Measurements from ENCODE around the gene HIVEP3.

HIVEP3 gene

DNA sequence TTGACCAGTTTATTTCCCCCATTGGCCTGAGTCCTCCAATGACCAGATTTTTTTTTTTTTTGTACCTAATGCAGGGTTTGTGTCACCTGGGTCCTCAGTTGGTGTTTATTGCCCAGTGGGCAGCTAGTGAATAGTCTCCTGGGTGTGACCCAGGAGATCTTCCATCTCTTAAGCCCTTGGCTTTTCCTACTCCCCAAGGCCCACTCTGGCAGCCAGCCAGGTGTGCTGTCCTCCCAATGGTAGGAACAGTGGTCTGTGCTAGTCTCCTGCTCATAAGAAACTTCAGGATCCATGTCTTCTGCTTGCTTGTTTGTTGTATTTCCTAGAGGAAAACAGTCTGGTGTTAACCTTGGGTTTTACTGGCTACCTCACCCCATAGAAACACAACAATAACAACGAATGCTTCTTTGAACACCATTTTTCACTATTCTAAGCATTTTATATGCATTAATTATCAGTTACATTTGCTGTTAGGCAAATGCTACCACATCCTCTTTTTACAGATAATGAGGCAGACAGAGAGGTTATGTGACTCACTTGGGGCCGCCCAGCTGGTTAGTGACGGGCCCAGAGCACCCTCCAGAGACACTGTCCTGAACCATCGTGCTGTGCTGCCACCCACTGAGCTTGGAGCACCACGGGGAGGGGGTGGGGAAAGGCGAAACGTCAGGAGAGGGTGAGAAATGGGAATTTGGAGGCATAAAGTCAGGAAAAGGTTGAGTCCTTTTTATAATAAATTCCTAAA, 107.5 kb downstream of the HIVEP3 start:
- DNase-seq = no peak

DNA sequence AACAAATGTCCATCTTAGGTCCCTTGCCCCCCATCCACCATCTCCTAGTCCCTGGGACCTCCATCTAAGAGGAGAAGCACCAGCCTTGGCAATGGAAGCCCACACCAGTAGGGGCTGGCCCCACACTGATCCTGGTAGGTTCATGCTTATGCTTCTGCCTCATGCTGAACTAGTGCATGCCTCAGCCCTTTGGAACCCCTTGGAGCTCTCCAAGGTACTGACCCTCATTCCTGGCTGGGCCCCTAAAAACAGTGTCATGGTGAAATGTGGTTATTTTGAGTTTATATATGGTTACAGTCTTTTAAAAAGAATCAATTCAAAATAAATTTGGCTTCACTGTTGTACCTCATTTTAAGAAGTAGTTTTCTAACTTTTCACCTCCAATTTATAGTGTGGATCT, 108.3 kb downstream of the HIVEP3 start:
- no peak for DNase-seq

DNA sequence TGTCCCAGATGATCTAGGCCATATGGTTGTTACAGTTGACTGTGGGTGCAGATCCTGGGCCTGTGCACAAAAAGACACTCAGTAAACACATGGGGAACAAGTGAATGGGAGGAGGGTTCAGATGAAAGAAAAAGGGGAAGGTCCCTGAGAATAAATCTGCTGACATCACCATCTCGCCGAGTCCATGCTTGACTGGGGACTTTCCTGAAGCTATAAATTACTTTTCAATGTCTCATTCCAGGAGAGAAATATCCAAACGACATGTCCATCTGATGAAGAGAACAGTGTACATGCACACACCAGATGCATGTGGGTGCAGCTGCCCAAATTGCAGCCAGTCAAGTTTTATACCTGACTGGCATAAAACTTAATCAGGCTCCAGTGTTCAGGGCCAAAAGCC, 109.0 kb downstream of the HIVEP3 start:
- no peak for DNase-seq

DNA sequence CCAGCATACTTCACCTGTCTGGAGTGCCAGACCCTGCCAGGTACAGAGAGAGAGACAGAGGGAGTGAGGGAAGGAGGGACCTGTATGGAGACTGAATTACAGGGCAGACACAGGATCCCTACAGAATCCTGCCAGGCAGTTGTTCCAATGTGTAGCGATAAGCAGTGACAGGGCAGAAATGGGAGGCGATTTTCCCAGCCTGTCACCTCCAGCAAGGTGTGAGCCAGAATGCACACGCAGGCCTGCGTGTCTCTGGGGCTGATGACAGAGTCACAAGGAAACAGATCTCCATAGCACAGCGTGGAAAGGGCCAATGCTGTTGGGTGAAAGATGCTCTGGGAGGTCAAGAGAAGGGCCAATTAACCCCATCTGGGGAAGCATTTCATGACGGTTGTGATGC, 111.3 kb downstream of the HIVEP3 start:
- no peak for DNase-seq

DNA sequence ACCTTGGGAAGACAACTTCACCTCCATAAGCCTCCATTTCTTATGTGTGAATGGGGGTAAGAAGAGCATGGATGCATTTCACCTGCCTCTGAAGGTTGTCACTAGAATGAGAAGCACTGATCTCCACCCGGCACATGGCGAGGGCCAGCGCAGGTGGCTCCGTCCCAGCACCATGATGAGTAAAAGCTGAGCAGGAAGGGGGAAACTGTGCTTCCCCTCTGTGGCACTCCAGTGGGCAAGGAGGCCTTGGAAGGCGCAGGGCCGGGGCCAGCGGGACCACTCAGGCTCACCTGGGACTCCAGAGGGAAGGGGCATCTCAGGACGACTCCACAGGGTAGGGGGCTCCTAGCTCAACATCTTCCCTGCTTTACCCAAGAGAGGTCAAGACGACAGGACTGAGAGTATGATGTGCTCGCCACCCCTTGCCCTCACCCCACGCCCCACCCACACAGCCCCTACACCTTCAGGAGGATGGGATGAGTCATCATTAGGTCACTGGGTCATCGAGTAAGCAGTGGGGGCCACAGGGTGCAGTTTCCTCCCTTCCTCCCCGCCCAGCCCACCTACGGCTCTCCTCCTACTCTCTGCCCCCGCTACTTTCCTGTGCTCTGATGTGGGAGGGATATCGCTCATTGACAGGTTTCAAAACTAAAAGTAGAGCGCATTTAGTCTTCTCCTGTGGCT, 112.1 kb downstream of the HIVEP3 start:
- DNase-seq = no peak

DNA sequence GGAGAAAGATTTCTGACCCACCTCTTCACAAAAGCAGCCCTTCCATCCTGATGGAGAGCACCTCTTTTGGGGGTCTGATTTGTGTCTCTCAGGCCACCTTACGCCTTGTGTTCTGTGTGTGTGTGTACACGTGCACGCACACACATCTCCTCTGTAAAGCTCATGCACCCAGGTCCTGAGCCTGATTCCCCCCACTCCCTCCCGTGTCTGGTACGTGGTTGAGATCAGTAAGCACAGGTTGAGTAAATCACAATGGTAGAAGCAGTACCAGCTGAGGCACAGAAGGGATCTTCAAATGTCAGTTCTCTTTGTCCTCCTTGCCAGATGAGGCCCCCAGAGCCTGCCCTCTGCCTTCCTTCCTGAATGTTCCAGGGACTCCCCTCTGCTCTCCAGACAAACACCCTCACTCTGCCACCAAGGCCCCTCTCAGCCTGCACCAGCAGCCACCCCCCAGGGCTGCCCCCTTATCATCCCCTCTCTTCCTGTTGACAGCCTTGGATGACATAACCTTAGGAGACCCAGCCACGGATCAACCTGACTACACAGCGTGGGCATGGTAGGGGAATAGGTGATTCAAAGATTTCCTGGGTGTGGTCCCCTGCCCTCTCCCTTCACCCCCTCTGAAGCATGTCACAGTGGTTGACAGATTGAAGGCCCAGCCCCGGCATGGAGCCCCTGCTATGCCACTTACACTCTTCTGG, 112.8 kb downstream of the HIVEP3 start:
- DNase-seq = no peak

DNA sequence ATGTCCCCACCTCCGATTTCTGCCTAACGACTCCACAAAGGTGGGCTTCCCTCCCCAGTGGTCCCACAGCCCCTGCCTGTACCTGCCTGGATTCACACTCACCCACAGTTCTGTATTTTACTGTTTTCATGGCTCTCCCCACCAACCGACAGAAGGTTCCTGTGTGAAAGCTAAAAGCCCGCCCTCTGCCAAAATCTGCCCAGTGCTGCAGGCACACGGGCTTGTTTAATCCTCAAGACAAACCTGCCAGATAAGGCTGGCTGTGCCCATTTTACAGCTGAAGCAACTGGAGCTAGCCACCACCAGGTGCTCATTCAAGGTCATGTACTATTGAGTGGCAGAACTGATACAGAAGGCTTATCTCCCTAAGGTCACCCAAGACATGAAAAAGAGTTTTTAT, 114.5 kb downstream of the HIVEP3 start:
- DNase-seq = no peak

DNA sequence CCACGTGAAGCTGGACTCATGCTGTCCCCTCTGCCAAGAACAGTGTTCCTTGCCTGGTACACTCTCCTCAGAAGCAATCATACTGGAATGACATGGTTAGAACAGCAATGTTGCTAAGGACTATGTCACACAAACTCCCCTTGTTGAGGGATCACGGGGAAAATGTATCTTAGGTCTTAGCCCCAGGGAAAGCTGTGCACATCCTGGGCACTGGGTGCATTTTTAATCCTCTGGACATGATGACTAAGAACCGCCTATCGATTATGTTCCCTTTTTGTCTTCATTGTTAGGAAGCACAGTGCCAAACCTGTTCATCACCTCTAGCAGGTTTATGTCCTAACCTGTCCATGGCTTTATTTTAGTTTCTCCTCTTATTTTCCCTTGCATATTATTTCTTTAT, 115.1 kb downstream of the HIVEP3 start:
- DNase-seq = no peak

DNA sequence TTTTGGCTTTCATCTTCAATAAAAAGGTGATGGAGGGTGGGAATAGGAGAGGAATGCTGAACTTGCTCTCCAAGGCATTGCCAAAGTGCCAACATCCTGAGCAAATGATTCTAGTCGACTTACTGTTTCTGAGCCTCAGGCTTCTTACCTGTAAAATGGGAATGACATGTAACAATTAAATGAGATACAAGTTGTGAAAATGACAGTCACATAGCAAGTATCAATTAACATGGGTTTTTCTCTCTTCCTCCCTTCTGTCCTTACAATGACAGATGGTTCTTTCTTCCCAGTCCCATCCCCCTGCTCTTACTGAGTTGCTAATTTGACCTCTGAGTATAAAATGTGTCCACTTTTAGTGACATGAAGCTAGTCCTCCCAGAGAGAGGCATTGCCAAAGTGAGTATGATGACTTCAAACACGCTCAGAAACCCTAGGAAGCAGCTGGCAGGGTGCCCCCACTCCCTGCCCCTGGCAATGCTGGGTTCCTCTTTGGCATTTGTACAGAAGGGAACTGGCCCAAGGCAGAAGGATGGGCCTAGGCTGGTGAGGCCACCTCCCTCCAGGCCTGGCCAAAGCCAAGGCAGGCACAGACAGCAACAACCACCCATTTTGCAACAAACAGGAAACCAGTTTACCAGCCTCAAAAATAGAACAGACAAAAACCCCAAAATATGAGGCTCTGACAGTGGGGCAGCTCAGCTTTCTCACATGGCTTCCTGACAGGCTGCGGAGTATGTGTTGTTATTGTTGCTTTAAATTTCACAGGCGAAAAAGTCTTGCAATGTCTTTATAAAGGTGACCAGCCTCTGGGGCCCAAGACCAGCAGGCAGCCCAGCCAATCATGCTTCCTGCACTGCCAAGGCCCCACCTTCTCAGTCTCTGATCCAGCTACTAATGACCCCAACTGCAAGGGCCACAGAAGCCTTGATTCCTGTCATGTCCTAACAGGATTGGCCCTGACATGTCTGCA, 115.9 kb downstream of the HIVEP3 start:
- DNase-seq = no peak

DNA sequence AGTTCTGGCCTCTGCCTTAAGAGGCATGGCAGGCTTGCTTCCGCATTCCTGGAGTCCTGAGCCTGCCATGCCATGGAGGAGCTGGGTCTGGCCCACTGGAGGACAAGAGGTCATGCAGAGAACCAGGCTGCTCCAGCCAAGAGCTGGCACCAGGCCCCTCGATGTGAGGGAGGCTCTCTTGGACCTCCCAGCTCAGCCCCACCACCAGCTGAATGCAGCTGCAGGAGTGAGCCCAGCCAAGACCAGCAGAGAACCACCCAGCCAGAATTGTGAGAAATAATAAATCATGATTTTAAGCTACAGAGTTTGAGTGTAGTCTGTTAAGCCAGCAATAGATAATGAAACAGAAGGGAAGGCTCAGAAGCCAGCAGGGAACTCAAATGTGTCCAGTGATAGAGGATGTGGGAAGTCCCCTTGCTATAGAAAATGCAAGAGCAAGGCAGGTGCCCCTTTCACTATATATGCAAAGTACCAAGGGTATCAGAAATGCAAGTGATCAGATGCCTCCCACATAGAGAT, 118.4 kb downstream of the HIVEP3 start:
- DNase-seq = no peak

DNA sequence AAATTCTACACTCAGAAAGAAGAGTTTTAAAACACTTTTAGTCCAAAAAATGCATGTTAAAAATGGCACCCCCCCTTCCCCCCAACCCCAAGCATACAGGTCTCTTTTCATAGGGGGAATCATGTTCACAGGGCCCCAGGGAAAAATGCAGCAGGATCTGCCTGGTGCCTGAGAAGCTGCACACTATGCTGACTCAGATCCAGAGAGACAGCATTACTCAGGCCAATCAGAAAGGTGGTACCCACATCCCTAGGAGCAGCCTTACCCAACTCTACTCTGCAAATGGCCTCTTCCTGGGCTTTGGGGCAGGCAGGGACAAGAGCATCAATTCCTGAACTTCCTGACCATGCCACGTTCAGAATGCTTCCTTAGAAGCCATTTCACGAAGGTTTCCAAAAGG, 119.0 kb downstream of the HIVEP3 start:
- no peak for DNase-seq

DNA sequence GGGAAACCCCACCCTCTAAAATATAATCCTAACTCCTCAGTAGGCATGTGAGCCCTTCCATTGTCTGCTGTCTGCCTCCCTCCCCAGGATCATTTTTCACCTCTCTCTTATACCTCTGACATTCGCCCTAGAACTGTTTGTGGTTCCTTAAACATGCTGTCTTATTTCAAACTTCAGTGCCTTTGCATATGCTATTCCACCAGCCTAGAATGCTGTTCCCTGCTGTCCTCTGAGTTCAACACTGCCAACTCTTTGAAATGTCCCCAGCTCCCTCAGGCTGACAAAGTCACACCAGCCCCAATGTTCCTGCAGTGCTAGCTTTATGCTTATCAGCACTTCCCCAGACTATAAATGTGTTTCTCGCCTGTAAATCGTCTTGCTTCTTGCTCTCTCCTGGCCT, 119.5 kb downstream of the HIVEP3 start:
- no peak for DNase-seq

DNA sequence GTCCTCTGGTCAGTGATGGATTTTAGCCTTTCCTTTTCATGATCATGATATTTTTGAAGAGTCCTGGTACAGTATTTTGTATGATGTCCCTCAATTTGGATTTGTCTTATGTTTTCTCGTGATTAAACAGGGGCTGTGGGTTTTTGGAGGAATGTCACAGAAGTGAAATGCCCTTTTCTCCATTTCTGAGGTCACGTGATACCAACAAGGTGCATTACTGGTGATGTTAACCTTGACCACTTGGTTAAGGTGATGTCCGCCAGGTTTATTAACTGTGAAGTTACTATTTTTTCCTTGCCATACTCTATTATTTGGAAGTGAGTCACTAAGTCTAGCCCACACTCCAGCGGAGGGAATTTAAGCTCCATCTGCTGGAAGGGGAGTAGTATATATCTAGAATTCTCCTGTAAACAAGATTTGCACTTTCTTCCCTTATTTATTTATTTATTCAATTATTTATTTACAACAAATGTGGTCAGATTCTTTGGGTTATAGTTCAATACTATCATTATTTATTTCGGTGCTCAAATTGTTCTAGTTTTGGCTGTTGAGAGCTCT, 123.4 kb downstream of the HIVEP3 start:
- DNase-seq = no peak

DNA sequence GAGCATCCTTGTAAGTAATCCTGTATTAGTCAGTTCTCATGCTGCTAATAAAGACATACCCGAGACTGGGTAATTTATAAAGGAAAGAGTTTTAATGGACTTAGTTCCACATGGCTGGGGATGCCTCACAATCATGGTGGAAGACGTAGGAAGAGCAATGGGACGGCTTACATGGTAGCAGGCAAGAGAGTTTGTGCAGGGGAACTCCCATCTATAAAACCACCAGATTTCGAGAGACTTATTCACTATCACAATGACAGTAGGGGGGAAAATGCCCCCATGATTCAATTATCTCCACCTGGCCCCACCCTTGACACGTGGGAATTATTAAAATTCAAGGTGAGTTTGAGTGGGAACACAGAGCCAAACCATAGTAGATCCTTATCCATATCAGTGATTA, 124.7 kb downstream of the HIVEP3 start:
- DNase-seq = no peak

DNA sequence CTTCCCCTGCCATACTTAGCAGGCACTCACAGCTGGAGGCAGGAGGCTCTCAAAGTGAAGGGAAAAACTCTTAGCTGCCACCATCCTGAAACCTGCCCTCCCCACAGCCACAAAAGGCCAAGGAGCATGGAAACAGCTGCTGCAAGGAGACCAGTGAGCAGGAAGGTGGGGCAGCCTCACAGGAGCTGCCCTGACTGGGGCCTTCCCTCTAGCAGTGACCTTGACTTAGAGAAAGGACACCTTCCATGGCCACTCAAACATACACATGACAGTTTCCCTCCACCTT, 126.3 kb downstream of the HIVEP3 start:
- no peak for DNase-seq

DNA sequence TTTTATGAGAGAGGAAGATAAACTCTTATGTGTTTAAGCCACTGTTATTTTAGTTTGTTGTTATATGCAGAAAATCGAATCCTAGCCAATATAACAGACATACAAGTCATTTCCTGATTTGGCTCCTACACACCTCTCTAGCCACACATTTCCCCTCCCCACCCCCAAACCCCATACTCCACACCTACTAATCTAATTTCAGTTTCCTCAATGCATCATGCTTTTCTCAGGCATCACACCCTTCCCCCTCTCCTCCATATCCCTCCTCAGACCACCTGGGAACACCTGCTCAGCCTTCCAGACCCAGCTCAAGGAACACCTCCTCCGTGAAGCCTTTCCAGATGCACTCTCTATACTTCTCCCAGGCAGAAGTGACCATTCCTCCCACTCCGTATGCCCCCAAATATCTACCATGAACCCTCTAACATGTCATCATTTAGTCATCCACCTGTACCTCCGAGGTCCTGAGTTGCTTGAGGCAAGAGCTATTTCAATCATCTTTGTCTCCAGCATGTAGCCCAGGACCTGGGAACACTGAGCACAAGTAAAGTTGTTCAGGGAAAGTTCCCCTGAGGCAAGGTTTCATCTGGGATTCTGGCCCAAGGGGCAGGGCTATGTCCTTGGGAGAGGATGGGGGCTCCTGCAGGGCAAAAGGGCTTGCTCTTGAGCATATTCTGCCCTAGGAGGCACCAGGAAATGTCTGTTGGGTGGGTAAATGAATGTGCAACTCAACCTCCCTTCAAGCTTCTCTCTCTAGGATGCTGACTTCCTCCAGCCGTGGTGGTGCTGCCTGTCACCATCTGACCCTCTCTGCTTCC, 126.8 kb downstream of the HIVEP3 start:
- DNase-seq = no peak

DNA sequence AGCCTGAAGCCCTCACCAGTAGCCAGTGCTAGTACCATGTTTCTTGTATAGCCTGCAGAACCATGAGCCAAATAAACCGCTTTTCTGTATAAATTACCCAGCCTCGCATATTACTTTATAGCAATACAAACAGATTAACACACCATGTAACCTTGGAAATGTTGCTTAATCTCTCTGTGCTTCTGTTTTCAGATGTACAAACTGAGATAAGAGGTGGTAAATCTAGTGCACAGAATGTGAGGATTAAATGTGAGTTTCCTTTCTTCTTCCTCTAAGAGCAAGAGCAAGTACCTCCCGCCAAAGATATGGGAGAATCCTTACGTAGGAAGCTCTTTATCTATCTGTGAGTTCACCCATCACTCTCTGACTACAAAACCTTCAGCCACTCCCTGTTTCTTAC, 128.4 kb downstream of the HIVEP3 start:
- no peak for DNase-seq

DNA sequence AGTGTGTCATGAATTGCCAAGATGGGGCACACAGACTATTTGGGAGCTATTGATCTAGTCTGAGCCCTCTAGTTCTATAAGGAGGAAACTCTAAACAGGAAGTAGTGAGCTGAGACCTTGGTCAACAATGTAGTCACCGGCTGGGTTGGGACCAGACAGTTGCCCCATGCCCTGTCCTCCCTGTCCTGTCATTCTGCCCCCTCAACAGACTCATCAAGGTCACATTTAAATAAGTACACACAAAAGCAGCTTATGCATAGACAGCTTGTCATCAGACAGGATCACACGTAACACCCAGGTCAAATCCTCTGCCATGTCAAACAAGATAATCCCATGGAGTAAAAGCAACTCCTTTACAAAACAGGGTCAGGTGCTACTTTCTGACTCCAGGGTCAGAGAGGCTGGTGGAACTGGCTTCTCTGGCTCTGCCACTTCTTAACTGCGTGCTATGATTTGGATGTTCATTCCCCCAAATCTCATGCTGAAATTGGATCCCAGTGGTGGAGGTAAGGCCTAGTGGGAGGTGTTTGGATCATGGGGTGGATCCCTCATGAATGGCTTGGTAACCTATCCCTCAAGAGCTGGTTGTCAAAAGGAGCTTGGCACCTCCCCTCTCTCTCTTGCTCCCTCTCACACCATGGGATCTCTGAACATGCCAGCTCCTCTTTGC, 128.9 kb downstream of the HIVEP3 start:
- DNase-seq = no peak

DNA sequence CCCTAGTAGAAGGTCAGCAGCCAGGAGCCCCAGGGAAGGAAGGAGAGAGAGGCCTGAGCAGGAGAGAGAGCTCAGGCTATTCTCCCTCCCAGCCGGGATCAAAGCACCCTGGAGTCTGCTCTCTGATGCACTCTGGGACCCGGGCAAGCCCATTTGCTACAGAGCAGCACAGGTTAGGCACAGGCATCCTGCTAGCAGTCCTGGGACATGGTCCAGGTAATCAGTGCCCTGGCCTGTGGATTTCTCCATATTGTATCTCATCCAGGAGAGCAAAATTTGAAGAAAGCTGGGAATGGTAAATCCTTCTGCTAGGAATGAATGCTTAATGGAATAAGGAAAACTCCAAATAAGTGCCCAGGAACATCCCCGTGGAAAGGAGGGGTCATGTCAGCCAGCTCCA, 130.3 kb downstream of the HIVEP3 start:
- no peak for DNase-seq

DNA sequence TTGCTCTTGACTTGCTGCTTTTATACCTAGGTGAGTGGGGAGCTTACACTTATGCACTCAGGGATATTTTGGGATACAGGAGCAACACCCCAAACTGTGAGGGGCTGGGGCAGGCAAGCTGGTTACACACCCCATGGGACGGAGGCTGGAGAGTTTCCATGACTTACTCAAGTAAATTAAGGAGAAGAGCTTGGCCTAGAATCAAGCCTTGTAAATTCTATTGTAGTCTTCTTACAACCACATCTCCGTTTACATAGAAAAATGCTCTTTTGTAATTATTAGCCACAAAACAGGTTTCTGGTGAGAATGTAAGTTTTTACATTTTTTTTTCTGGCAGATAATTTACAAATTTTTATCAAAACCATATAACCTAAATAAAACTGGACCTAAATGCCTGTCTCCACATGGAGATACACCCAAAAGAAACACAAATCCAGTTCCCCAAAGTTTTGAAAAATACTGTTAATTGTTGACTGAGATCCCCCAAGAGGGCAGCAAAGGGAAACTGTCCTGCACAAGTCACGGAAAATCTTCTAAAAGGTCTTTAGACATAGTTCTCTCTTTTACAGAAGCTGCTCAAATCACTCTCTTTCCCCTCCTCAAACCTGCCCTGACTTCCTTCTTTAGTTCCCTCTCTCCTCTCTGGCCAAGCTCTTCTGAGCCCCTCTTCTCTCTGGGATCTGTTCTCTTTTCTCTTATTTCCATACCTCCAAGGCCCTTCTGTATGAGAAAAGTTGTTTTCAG, 134.0 kb downstream of the HIVEP3 start:
- DNase-seq = no peak
